Activated CD4-positive, alpha-beta T cell treated with anti-CD3 and anti-CD28 coated beads for 36 hours (primary cell): ENCODE results near the gene KCTD3. TPM values are rescaled to one million over a fixed set of nuclear protein-coding genes. Genes with fewer than 3 reads are reported as not detected.

Experiments used
- ATAC-seq: fragments of 200-7000 bp; cut with Tn5 transposase; one replicate; pipeline ENCODE4 v1.10.0; 2021; ENCODE audit warnings: mild to moderate bottlenecking, moderate library complexity
- CTCF ChIA-PET: fragments of 350-600 bp; sonication (Branson Sonifier 250); formaldehyde crosslinking; loops from one replicate; lab custom pipeline; 2021; ENCODE audit warnings: antibody characterized with exemption; lab: Charles Lee
- POLR2A ChIA-PET: fragments of 350-600 bp; sonication (Branson Sonifier 250); formaldehyde crosslinking; loops from one replicate; lab custom pipeline; 2021; ENCODE audit warnings: antibody characterized with exemption, inconsistent platforms; lab: Charles Lee
- DNase-seq: peaks from one replicate; pipeline ENCODE4 v3.0.0-alpha.2; 2020
- H3K27ac Mint-ChIP-seq: one replicate; pipeline ENCODE4 v1.8.0; 2021; ENCODE audit warnings: mixed read lengths
- H3K27me3 Mint-ChIP-seq: one replicate; pipeline ENCODE4 v1.8.0; 2021; ENCODE audit warnings: mixed read lengths
- H3K36me3 Mint-ChIP-seq: one replicate; pipeline ENCODE4 v1.8.0; 2021; ENCODE audit warnings: low read depth, mixed read lengths
- H3K4me1 Mint-ChIP-seq: one replicate; pipeline ENCODE4 v1.8.0; 2021; ENCODE audit warnings: mixed read lengths
- H3K4me3 Mint-ChIP-seq: one replicate; pipeline ENCODE4 v1.8.0; 2021; ENCODE audit warnings: mild to moderate bottlenecking, moderate library complexity, mixed read lengths
- H3K9me3 Mint-ChIP-seq: one replicate; pipeline ENCODE4 v1.8.0; 2021; ENCODE audit warnings: low read depth, mixed read lengths
- intact Hi-C, 2 experiments: fragments of 100-400 bp; cut with DNase I in 1 of 2; cut with micrococcal nuclease in 1 of 2; formaldehyde crosslinking; loops; one replicate each; pipeline versions ENCODE4 v1.14.2 to v1.15.1; 2022 to 2024; cut with DNase I, micrococcal nuclease
- total RNA-seq, 2 experiments: library from RNA; stranded (reverse); gene quantifications; one replicate each; pipeline ENCODE4 v1.2.3, GENCODE V29; 2021

The KCTD3 gene
- total RNA-seq, 2 experiments from 2014 or later, result 4.0 to 4.2 TPM

DNA sequence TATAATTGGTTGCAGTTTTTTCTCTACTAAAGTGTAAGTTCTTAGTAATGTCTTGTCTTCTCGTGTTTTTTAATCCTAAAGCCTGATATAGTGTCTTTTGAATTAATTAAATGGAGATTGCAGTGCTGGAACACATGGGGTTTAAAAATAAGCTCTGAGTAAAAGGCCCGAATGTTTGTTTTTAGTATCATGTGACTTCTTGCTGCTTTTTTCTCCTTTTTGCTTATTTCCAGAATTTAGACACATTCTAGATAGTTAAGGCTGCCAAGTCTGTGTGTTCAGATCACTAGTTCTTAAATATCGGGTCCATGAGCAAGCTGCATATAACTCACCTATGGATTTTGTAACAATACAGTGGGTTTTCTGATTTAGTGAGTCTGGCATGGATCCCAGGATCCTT, 27.5 kb downstream of the KCTD3 start:
- Mint-ChIP-seq H3K27me3 (no peaks in the 10 kb centered on the region), H3K27ac (no peak overlapping the region), H3K4me3 (no peak overlapping the region), H3K36me3 (peaks cover 27% of the 10 kb centered on the region), H3K9me3 (no peaks in the 10 kb centered on the region), H3K4me1 (no peaks in the 10 kb centered on the region)
- intact Hi-C loops, result no loop called here
- DNase-seq (no peak), ATAC-seq (no peak)
- CTCF ChIA-PET, result no interaction called here
- POLR2A ChIA-PET, result no interaction called here

- ChIA-PET POLR2A (no interaction called here), CTCF (no interaction called here)
- no peaks in the 10 kb centered on the region for H3K27me3 Mint-ChIP-seq
- H3K27ac Mint-ChIP-seq, result no peak overlapping the region
- no peak for DNase-seq
- H3K36me3 Mint-ChIP-seq, result peaks cover 27% of the 10 kb centered on the region
- intact Hi-C loops, result no loop called here
- ATAC-seq, result no peak
- H3K4me1 Mint-ChIP-seq, result no peaks in the 10 kb centered on the region
- no peak overlapping the region for H3K4me3 Mint-ChIP-seq
- H3K9me3 Mint-ChIP-seq, result no peaks in the 10 kb centered on the region
These were observed 28.1 kb downstream of the KCTD3 start for GRCh38 chr1:215595231-215595630.

GRCh38 chr1:215597961-215598360, 30.9 kb downstream of the KCTD3 start:
- ChIA-PET POLR2A (no interaction called here), CTCF (no interaction called here)
- intact Hi-C loops, result no loop called here
- no peak overlapping the region for H3K4me3 Mint-ChIP-seq
- no peaks in the 10 kb centered on the region for H3K4me1 Mint-ChIP-seq
- H3K27me3 Mint-ChIP-seq, result no peaks in the 10 kb centered on the region
- H3K27ac Mint-ChIP-seq, result no peak overlapping the region
- ATAC-seq (no peak), DNase-seq (no peak)
- peaks cover 18% of the 10 kb centered on the region for H3K36me3 Mint-ChIP-seq
- no peaks in the 10 kb centered on the region for H3K9me3 Mint-ChIP-seq

- Mint-ChIP-seq H3K36me3 (peaks cover 18% of the 10 kb centered on the region), H3K4me3 (no peak overlapping the region), H3K4me1 (no peaks in the 10 kb centered on the region), H3K27me3 (no peaks in the 10 kb centered on the region), H3K9me3 (no peaks in the 10 kb centered on the region), H3K27ac (no peak overlapping the region)
- intact Hi-C loops, result no loop called here
- ChIA-PET CTCF (no interaction called here), POLR2A (no interaction called here)
- DNase-seq (no peak), ATAC-seq (no peak)
These were observed 32.4 kb downstream of the KCTD3 start for GRCh38 chr1:215599418-215600074.

DNA sequence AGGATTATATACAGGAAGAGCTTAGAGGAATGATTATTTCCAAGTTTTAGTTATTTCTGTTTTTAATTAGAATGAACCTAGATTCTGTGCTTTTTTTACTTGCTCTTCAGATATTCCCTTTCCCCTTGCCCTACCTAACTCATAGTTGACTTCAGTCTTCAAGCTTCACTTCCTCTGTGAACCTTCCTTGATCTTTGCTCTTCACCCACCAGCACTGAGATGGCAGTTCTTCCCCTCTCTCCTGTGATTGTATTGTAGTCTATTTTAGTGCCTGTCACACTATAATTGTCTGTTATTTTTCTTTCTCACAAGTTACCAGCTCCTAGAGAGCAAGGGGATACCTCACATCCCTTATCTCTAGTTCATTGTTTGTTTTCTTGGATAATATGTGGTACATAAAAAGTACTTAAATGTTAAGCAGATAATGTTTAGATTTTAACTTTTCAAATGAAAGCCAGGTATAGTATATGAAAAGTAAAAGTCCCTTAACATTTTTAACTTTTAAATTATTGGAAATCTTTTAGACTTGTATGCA, 33.2 kb downstream of the KCTD3 start:
- ATAC-seq, result no peak
- ChIA-PET POLR2A (no interaction called here), CTCF (interaction anchor here (0.7 kb wide), 2 partner anchors 72 to 123 kb away, joined by 3 read pairs; no protein-coding TSS in a partner anchor)
- H3K4me3 Mint-ChIP-seq, result no peak overlapping the region
- no peak for DNase-seq
- no peaks in the 10 kb centered on the region for H3K4me1 Mint-ChIP-seq
- no peaks in the 10 kb centered on the region for H3K9me3 Mint-ChIP-seq
- H3K27me3 Mint-ChIP-seq, result no peaks in the 10 kb centered on the region
- intact Hi-C loops, result no loop called here
- H3K27ac Mint-ChIP-seq, result peak overlapping the region; percentile 38
- peaks cover 16% of the 10 kb centered on the region for H3K36me3 Mint-ChIP-seq

GRCh38 chr1:215600867-215601266, 33.8 kb downstream of the KCTD3 start:
- ChIA-PET CTCF (interaction anchor here (0.7 kb wide), 2 partner anchors 73 to 122 kb away, joined by 3 read pairs; no protein-coding TSS in a partner anchor), POLR2A (no interaction called here)
- DNase-seq (no peak), ATAC-seq (no peak)
- intact Hi-C loops, result no loop called here
- H3K36me3 Mint-ChIP-seq, result peaks cover 18% of the 10 kb centered on the region
- no peak overlapping the region for H3K27ac Mint-ChIP-seq
- H3K9me3 Mint-ChIP-seq, result no peaks in the 10 kb centered on the region
- no peaks in the 10 kb centered on the region for H3K4me1 Mint-ChIP-seq
- no peaks in the 10 kb centered on the region for H3K27me3 Mint-ChIP-seq
- H3K4me3 Mint-ChIP-seq, result no peak overlapping the region

DNA sequence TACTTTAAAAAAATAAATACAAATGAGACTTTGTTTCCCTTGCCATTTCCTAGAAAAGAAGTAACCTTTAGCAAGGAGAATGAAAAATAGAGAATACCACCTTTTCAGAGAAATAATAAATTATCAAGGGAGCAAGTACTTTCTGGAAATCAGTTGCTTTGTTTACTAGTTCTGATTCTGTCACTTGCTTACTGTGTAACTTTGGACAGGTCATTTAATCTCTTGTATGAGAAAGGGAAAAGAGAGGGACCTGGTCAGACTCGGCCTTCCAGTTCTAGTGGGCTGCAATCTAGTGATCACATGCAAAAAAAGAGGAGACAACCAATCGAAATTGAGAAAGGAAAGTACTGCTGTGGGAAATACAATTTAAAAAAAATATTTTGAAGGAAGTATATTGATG, 34.2 kb downstream of the KCTD3 start:
- Mint-ChIP-seq H3K36me3 (peaks cover 15% of the 10 kb centered on the region), H3K27me3 (no peaks in the 10 kb centered on the region), H3K4me3 (no peak overlapping the region), H3K9me3 (no peaks in the 10 kb centered on the region), H3K4me1 (no peaks in the 10 kb centered on the region), H3K27ac (no peak overlapping the region)
- intact Hi-C loops, result no loop called here
- ATAC-seq (no peak), DNase-seq (no peak)
- CTCF ChIA-PET, result no interaction called here
- POLR2A ChIA-PET, result no interaction called here

DNA sequence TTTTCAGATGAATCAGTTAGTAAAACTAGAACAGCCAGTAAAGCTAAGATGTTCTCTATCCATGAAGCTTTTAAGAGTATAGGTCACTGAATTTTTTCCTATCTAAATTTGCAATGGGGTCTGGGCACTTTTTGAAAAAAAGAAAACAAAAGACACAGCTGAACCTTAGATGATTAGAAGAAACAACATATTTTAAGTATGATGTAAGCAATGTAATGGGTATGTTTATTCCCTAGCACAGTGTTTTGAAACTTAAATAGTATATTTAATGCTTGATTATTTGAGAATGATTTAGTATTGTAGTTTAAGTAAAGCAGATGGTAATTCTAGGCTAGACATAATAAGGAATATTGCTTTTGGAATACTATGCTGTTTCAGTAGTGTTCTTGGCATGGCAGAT, 36.2 kb downstream of the KCTD3 start:
- Mint-ChIP-seq H3K27me3 (no peaks in the 10 kb centered on the region), H3K4me1 (no peaks in the 10 kb centered on the region), H3K27ac (no peak overlapping the region), H3K36me3 (peaks cover 7% of the 10 kb centered on the region), H3K4me3 (no peak overlapping the region), H3K9me3 (no peaks in the 10 kb centered on the region)
- ChIA-PET CTCF (interaction anchor here (0.6 to 1.0 kb wide), 2 partner anchors 19 to 1176 kb away, joined by 3 to 4 read pairs; no protein-coding TSS in a partner anchor), POLR2A (no interaction called here)
- DNase-seq (no peak), ATAC-seq (no peak)
- intact Hi-C loops, result no loop called here

DNA sequence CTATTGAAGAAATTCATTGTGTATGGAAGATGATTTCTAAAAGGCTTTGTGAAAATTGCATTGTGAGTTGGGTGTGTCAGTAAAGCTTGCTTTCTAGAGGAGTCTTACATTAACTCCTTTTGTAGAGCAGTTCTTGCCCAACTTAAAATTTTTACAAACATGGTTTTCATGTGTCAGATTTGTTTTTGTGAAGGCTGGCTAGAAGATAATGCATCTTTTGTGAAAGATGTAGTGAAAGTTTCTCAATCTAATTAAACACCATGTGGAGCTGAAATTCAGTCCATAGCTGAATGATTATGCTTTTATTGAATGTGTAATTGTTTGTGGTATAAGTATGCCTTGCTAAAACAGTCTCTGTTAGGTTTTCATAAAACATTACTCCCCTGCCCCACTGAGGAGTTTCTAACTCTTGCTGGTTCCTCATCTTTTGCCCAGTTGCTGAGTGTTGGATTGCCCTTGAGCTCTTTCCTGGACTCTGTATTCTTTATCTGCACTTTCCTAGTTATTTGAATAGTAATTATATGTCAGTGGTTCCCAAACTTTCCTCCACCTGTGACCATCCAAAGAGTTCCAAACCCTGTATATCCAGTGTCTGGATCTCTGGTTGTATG, 38.0 kb downstream of the KCTD3 start:
- intact Hi-C loops, result no loop called here
- CTCF ChIA-PET, result no interaction called here
- Mint-ChIP-seq H3K27me3 (no peaks in the 10 kb centered on the region), H3K4me3 (no peak overlapping the region), H3K9me3 (no peaks in the 10 kb centered on the region), H3K36me3 (peaks cover 9% of the 10 kb centered on the region), H3K4me1 (no peaks in the 10 kb centered on the region), H3K27ac (no peak overlapping the region)
- ATAC-seq (no peak), DNase-seq (no peak)
- POLR2A ChIA-PET, result no interaction called here

GRCh38 chr1:215606036-215606435, 38.9 kb downstream of the KCTD3 start:
- ChIA-PET CTCF (no interaction called here), POLR2A (no interaction called here)
- peaks cover 9% of the 10 kb centered on the region for H3K36me3 Mint-ChIP-seq
- no peak overlapping the region for H3K4me3 Mint-ChIP-seq
- ATAC-seq (no peak), DNase-seq (no peak)
- H3K4me1 Mint-ChIP-seq, result no peaks in the 10 kb centered on the region
- intact Hi-C loops, result no loop called here
- H3K27me3 Mint-ChIP-seq, result no peaks in the 10 kb centered on the region
- no peaks in the 10 kb centered on the region for H3K9me3 Mint-ChIP-seq
- H3K27ac Mint-ChIP-seq, result no peak overlapping the region

- ChIA-PET POLR2A (no interaction called here), CTCF (no interaction called here)
- no peak overlapping the region for H3K27ac Mint-ChIP-seq
These were observed 39.6 kb downstream of the KCTD3 start for GRCh38 chr1:215606564-215607168.

DNA sequence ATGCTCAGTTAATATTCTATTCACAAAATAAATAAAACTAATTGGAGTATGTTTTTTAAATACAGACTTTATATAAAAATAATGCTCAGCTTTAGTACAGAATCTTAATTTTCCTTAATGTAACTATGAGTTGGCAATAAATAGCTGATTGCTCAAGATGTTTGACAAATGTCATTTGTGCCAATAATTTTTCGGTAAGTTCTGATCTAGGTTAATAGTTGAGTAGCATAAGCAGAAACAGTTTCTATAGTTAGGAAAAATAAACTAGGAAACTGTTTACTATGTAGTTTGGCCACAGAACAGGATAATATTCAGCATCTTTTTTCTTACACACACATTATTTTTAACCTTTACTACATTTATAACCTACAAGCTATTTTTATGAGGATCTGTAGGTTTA, 40.3 kb downstream of the KCTD3 start:
- DNase-seq (no peak), ATAC-seq (no peak)
- CTCF ChIA-PET, result interaction anchor here (1.3 kb wide), 1 partner anchor 28 kb away, joined by 3 read pairs; no protein-coding TSS in a partner anchor
- no peaks in the 10 kb centered on the region for H3K9me3 Mint-ChIP-seq
- intact Hi-C loops, result no loop called here
- peaks cover 10% of the 10 kb centered on the region for H3K36me3 Mint-ChIP-seq
- POLR2A ChIA-PET, result no interaction called here
- H3K4me1 Mint-ChIP-seq, result no peaks in the 10 kb centered on the region
- no peak overlapping the region for H3K4me3 Mint-ChIP-seq
- H3K27ac Mint-ChIP-seq, result no peak overlapping the region
- H3K27me3 Mint-ChIP-seq, result no peaks in the 10 kb centered on the region

More at GRCh38 chr1:215606564-215607168, 39.6 kb downstream of the KCTD3 start:
- no peak for DNase-seq
- Mint-ChIP-seq H3K36me3 (peaks cover 8% of the 10 kb centered on the region), H3K4me3 (no peak overlapping the region), H3K27me3 (no peaks in the 10 kb centered on the region), H3K4me1 (no peaks in the 10 kb centered on the region), H3K9me3 (no peaks in the 10 kb centered on the region)
- intact Hi-C loops, result no loop called here
- ATAC-seq, result no peak
